Measurements from ENCODE around the gene CPLX3.

DNA sequence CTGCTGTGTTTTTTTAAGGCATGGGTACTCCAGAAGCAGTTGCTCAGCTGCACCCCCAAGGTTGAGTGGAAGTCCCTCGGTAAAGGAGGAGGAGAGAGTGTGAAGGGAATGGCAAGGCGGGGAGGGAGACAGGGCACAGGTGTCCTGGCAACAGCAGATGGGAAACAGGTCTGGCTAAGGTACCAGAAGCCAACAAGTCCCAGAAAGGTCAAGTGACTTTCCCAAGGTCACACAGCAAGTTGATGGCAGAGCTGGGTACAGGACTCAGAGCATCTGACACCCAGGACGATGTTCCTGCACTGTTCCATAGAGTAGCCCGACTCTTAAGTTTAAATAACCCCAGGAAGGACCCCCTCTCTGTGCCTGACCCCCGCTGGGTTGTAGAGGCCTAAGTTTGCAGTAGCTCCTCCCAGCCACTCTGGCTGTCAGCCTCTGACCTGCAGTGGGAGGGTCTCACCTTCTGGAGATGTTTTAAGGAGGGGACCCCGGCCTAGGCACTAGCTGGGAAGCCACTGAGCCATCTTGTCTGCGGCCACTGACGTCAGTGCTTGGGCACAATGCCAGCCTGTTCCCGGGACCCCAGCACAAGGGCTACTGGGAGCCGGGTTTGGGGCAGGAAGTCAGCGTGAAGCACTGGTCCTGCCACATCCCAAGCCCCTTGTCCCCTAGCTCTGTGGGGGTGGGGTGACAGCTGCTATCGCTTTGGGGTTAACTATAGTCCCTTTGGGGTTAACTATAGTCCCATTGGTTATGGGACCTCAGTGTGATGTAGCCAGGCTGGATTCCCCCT, 34.0 kb upstream of the CPLX3 start:
- TF ChIP-seq EZH2 (IDR thresholded peaks at IDR 0.05; ENCODE audit: borderline replicate concordance, low read length), result no peak
- TF ChIP-seq, protein P1, sequence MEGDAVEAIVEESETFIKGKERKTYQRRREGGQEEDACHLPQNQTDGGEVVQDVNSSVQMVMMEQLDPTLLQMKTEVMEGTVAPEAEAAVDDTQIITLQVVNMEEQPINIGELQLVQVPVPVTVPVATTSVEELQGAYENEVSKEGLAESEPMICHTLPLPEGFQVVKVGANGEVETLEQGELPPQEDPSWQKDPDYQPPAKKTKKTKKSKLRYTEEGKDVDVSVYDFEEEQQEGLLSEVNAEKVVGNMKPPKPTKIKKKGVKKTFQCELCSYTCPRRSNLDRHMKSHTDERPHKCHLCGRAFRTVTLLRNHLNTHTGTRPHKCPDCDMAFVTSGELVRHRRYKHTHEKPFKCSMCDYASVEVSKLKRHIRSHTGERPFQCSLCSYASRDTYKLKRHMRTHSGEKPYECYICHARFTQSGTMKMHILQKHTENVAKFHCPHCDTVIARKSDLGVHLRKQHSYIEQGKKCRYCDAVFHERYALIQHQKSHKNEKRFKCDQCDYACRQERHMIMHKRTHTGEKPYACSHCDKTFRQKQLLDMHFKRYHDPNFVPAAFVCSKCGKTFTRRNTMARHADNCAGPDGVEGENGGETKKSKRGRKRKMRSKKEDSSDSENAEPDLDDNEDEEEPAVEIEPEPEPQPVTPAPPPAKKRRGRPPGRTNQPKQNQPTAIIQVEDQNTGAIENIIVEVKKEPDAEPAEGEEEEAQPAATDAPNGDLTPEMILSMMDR (IDR thresholded peaks at IDR 0.05; ENCODE audit: low read length), result no peak

Measured in OCI-LY1 (cell line).